AG09319 (cell line): ENCODE measurements around the gene TBC1D22A.
"Not testable (repeated sequence)": the region's sequence is repeated elsewhere in the genome, so short reads cannot be mapped to it uniquely, and the experiment has no call there.

Experiments used
- DNase-seq: peaks from one replicate; pipeline ENCODE4 v3.0.0-alpha.2; 2010; ENCODE audit warnings: low read depth; ENCODE audit errors: extremely low read depth
- CTCF ChIP-seq: IDR thresholded peaks from 2 replicates; pipeline ENCODE4 v1.5.1; 2011; ENCODE audit warnings: low read depth, mild to moderate bottlenecking, inconsistent platforms, low read length, moderate library complexity

TBC1D22A gene

DNA sequence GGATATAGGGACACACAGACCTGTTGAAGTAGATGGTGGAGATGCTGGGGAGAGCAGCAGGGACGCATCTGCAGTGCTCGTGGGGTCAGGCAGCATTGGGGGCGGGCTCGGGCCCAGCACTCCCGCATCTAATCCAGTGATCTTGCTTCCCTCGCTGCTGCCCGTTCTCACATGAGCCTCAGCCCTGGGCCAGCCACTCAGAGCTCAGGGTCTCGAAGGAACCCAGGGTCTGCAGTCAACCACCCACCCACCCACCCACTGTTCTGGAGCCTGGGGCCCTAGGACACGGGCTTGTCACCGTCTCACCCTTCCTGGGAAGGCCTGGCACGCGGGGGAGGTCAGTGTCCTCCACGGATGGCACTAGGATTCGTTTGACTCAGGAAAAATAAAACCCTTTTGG is 406.0 kb downstream of the TBC1D22A start:
- no peak for DNase-seq
- no peak for TF ChIP-seq CTCF

DNA sequence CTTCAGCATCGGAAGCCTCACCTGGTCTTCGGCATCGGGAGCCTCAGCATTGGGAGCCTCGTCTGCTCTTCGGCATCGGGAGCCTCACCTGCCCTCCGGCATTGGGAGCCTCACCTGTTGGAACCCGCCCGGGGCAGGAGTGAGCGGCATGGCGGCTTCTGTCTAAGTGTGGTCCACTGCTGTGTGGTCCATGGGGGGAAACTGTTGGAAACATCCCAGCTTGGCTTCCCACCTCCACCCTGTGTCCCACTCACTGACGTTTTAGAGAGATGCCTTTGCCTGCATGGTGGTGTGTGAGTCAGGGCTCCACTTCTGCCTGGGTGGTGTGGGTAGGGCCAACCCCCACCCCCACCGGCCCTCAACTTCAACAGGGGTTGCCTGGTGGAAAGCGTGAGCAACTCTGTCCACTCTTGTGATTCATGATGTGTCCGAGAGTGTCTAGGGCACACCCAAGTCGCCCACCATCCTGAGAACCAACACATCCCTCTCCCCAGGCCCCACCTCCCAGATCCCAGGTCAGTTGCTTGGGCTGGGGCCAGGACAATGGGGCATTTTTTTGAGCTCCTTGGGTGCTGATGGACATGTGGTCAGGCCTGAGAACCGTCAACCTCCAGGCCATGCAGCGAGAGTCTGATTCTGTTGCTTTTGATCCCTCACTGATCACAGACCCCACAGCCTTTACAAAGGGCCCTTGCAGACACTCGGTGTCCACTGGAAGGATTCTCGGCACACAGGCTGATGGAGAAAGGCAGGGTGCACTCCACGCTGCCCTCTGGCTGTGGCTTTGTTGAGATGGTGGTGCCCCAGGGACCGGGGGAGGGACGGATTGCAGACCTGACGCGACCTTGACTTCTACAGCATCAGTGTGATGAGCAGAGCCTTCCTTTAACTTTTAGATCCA is 406.7 kb downstream of the TBC1D22A start:
- peak; percentile 40 for TF ChIP-seq CTCF
- no peak for DNase-seq

DNA sequence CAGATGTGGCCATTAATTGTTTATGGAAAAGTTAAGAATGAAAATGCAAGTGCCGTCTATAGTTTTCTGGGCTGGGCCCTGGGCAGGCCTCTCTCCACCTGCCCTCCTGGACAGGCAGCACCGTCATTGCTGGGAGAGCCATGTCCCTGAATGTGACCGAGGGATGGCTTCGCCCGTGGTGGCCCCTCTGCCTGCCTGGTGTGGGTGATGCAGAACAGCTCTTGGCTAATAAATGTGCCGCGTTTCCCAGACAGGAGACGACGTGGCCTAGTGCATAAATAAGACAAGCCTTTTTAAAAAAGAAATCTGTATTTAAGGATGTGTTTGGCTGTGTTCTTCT is 407.3 kb downstream of the TBC1D22A start:
- TF ChIP-seq CTCF: no peak
- no peak for DNase-seq

DNA sequence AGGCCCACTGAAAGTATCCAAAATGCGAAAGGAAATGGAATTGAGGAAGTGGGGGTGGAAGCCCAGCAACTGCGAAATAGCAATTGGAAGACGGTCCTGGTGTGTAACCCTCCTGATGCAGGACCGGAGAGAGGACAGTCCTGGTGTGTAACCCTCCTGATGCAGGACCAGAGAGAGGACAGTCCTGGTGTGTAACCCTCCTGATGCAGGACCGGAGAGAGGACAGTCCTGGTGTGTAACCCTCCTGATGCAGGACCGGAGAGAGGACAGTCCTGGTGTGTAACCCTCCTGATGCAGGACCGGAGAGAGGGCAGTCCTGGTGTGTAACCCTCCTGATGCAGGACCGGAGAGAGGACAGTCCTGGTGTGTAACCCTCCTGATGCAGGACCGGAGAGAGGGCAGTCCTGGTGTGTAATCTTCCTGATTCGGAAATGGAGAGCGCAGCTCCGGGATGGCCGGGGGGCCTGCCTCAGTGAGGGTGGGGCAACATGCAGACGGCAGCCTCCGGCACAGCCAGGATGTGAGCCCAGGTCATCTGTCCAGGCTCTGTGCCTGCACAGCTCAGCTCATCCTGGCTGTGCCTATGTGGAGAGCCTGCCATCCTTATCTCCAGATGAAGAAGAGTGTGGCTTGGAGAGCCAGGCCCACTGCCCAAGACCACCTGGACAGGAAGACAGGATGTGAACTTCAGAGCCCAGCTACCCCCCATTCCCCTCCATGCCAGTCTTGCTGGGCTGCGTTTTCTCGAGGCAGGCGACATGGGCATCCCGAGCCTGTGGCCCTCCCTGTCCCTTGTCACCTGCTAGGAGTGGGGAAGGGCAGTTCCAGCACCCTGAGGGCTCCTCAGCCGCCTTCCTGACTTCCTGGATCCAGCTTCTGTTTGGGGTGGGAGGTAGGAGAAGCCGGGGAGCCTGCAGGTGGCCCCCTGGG is 408.3 kb downstream of the TBC1D22A start:
- DNase-seq: not testable (repeated sequence)

DNA sequence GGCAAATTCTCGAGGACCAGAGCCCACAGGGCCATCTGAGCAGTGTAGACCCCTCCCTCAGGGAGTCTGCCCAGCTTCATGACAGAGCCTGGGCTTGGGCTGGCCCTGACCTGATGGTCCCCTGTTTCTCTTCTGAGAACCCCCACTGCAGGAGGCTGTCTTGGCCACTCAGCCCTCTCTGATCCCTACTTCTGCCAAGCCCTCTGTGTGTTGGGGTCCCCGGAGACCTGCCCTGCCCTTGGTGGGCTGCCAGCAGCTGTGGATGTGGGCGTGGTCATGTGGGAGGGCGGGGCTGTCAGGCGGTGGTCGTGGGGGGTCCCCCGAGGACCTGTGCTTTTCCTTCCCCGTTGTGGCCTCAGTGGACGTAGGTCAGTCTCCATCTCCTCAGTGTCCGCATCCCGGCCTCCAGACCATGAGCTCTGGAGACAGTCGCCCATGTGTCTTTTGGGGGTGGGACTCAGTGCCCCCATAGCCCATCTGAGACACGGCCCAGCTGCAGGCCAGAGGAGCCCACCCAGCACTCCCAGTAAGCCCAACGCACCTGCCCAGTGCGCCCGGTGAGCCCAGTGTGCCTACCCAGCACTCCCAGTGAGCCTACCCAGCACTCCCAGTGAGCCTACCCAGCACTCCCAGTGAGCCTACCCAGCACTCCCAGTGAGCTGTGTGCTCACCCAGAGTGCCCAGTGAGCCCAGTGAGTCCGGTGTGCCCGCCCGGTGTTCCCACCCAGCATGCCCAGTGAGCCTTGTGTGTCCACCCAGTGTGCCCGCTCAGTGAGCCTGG is 409.2 kb downstream of the TBC1D22A start:
- no peak for DNase-seq
- no peak for TF ChIP-seq CTCF

DNA sequence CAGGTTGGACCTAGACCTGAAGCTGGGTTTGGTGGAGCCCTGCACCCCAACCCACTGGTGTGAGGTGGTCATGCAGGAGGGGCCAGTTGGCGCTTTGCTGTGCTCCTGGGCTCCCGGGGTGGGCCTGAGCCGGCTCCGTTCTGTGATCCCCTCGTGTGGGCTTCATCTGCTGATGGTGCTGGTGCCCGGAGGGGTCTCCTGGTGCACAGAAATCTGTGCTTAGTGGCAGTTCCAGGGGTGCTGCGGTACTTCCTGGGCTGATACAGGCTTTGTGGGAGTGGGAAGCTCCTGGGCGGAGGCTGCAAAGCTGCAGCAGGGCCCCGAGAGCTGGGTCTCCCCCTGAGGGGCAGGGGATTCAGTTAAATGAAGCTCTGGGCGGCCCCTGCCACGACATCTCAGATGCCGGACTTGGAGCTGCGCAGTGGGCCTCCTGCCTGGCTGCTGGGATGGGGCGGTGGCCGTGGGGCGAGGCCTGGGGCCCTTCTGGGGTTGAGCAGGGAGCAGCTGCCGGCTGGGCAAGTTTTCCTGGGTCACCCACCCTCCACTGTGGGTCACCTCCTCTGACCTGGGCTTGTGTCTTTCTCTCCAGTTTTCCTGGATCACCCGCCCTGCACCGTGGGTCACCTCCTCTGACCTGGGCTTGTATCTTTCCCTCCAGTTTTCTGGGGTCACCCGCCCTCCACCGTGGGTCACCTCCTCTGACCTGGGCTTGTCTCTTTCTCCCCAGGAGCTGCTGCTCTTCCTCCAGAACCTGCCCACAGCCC is 410.5 kb downstream of the TBC1D22A start:
- no peak for TF ChIP-seq CTCF
- no peak for DNase-seq

- TF ChIP-seq CTCF: no peak
- DNase-seq: no peak
Observed at GRCh38 chr22:47173535-47174021, 411.1 kb downstream of the TBC1D22A start.
